ENCODE results near the gene SSC4D. TPM values are rescaled to one million over a fixed set of nuclear protein-coding genes. Genes with fewer than 3 reads are reported as not detected.

Gene SSC4D
- total and polyA plus RNA-seq, 8 donors: 0.37 to 0.80 TPM; not detected in 6

- TF ChIP-seq EP300 (IDR thresholded peaks at IDR 0.05) (peak; percentile 31), CTCF (IDR thresholded peaks at IDR 0.05) (no peak), POLR2A (IDR thresholded peaks at IDR 0.05) (peak in 1 of 4 donors; percentile 95), POLR2AphosphoS5 (IDR thresholded peaks at IDR 0.05) (peak; percentile 96 to 100 (median 100))
- Histone ChIP-seq H3K4me1 (peaks cover 21 to 54% (median 45%) of the 10 kb centered on the region in 4 donors), H3K27me3 (no peaks in the 10 kb centered on the region), H3K9me3 (no peaks in the 10 kb centered on the region), H3K4me3 (peak within 1 kb of the TSS; percentile 75 to 98 (median 78)), H3K27ac (peak within 1 kb of the TSS; percentile 94 to 100 (median 98)), H3K36me3 (peaks cover 0 to 10% (median 4%) of the 10 kb centered on the region in 4 donors)
- intact Hi-C loops (cut with DNase I; ENCODE audit: low total_unique reads): no loop called here
- 0 to 1% (median 0%) methylated on average over 28 to 80 of the region's 80 CpGs for WGBS, 5 donors
- DNase-seq: peak; percentile 91 to 97
These were observed 50.9 kb downstream of the SSC4D start, which contains the start of gene YWHAG for GRCh38 chr7:76358481-76359110. YWHAG (minus strand) TSS chr7:76358991; CDS start chr7:76358808, 183 bp downstream.

GRCh38 chr7:76358011-76358480 is 51.5 kb downstream of the SSC4D start:
- 0 to 2% (median 1%) methylated on average over 14 to 27 of the region's 27 CpGs for WGBS, 5 donors
- intact Hi-C loops (cut with DNase I; ENCODE audit: low total_unique reads): no loop called here
- peaks cover 22 to 57% (median 47%) of the 10 kb centered on the region in 4 donors for H3K4me1 ChIP-seq

DNA sequence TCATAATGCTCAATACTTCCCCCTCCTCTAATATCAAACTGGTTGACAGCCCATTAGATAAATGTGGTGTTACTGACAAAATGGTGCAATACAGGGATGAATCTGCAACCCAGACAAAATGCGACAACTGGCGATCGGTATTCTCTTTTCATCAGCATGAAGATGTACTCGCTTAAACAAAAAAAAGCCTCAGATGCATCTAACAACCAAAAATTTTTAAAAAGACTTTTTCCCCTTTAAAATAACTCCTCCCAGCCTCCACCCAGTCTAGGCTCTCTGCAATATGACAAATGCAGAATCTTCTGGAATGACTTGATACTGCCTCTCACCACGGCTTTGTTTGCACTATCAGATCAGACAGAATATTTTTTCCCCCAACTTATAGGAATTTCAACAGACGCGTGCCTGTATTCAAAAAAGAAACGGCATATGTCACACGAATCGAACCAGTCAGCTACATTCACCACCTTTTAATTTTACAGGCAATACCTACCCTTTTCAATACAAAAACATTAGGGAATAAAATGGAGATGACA is 52.0 kb downstream of the SSC4D start:
- Histone ChIP-seq H3K27me3 (no peaks in the 10 kb centered on the region), H3K36me3 (peaks cover 0 to 10% (median 4%) of the 10 kb centered on the region in 4 donors), H3K27ac (peak overlapping the region; percentile 94 to 100 (median 98)), H3K9me3 (no peaks in the 10 kb centered on the region), H3K4me1 (peaks cover 27 to 62% (median 50%) of the 10 kb centered on the region in 4 donors), H3K4me3 (peak overlapping the region; percentile 75 to 98 (median 78))
- WGBS, 5 donors: 1 to 6% (median 2%) methylated on average over 10 of the region's 10 CpGs
- no peak for TF ChIP-seq POLR2AphosphoS5 (IDR thresholded peaks at IDR 0.05)
- TF ChIP-seq CTCF (IDR thresholded peaks at IDR 0.05): no peak
- TF ChIP-seq EP300 (IDR thresholded peaks at IDR 0.05): no peak
- TF ChIP-seq POLR2A (IDR thresholded peaks at IDR 0.05): no peak
- no peak for DNase-seq
- intact Hi-C loops (cut with DNase I; ENCODE audit: low total_unique reads): no loop called here

More at GRCh38 chr7:76358011-76358480, 51.5 kb downstream of the SSC4D start:
- H3K27ac ChIP-seq: peak overlapping the region; percentile 94 to 100 (median 98)
- H3K36me3 ChIP-seq: peaks cover 0 to 10% (median 4%) of the 10 kb centered on the region in 4 donors
- H3K9me3 ChIP-seq: no peaks in the 10 kb centered on the region
- TF ChIP-seq POLR2AphosphoS5 (IDR thresholded peaks at IDR 0.05) (no peak), EP300 (IDR thresholded peaks at IDR 0.05) (no peak), CTCF (IDR thresholded peaks at IDR 0.05) (no peak)
- H3K4me3 ChIP-seq: peak overlapping the region; percentile 75 to 98 (median 78)
- H3K27me3 ChIP-seq: no peaks in the 10 kb centered on the region
- peak; percentile 47 to 86 for DNase-seq

DNA sequence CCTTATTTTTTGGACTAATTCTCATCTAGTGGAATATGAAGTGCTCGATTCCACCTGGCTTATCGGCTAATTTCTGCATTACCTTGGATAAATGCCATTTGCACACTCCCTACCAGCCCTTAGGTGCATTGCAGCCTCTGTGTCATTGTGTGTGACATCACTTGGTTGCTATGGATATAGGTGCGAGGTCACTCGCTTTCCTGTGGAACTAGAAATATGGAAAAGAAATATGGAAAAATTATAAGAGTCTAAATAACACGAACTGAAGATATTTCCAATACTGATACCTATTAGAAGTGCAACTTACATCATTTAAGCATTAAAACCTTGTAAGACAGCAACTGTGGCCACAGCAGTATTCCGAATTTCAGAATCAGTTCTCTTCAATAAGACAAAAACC is 52.7 kb downstream of the SSC4D start:
- Histone ChIP-seq H3K27ac (peak overlapping the region in 4 of 5 donors; percentile 94 to 100 (median 98)), H3K36me3 (peaks cover 0 to 10% (median 4%) of the 10 kb centered on the region in 4 donors), H3K4me1 (peaks cover 27 to 69% (median 54%) of the 10 kb centered on the region in 4 donors), H3K4me3 (peak overlapping the region in 3 of 4 donors; percentile 77 to 98 (median 78)), H3K9me3 (no peaks in the 10 kb centered on the region), H3K27me3 (no peaks in the 10 kb centered on the region)
- TF ChIP-seq POLR2AphosphoS5 (IDR thresholded peaks at IDR 0.05) (peak in 1 of 3 donors; percentile 13), EP300 (IDR thresholded peaks at IDR 0.05) (no peak), POLR2A (IDR thresholded peaks at IDR 0.05) (no peak), CTCF (IDR thresholded peaks at IDR 0.05) (peak in 2 of 7 experiments; percentile 2 to 22)
- 24 to 48% (median 35%) methylated on average over 6 of the region's 6 CpGs for WGBS, 5 donors
- DNase-seq: peak in 1 of 2 donors; percentile 87
- intact Hi-C loops (cut with DNase I; ENCODE audit: low total_unique reads): no loop called here
